WTC11 (cell line): ENCODE data around the gene MCCC2. TPM values are rescaled to one million over a fixed set of nuclear protein-coding genes. Genes with fewer than 3 reads are reported as not detected.
"Not testable (repeated sequence)": the region's sequence is repeated elsewhere in the genome, so short reads cannot be mapped to it uniquely, and the experiment has no call there.

Source experiments
- ATAC-seq: fragments of 200-7000 bp; cut with Tn5 transposase; 2 replicates; pipeline ENCODE4 v1.10.0; 2021; ENCODE audit warnings: mild to moderate bottlenecking, moderate library complexity
- CTCF ChIA-PET: fragments of 300-600 bp; sonication (Branson Sonifier 250); formaldehyde crosslinking; loops from one replicate; lab custom pipeline; 2021; ENCODE audit warnings: antibody characterized with exemption; lab: Charles Lee
- POLR2A ChIA-PET: fragments of 350-600 bp; sonication (Branson Sonifier 250); formaldehyde crosslinking; loops from one replicate; lab custom pipeline; 2021; ENCODE audit warnings: antibody characterized with exemption; lab: Charles Lee
- DNase-seq: peaks from one replicate; pipeline ENCODE4 v3.0.0; 2021; ENCODE audit warnings: low spot score
- H3K27ac Mint-ChIP-seq: 2 replicates; pipeline ENCODE4 v1.8.0; 2021; ENCODE audit warnings: mixed read lengths
- H3K27me3 Mint-ChIP-seq: 2 replicates; pipeline ENCODE4 v1.8.0; 2021; ENCODE audit warnings: low read depth, mild to moderate bottlenecking, moderate library complexity, mixed read lengths
- H3K36me3 Mint-ChIP-seq: 2 replicates; pipeline ENCODE4 v1.8.0; 2021; ENCODE audit warnings: mixed read lengths
- H3K4me1 Mint-ChIP-seq: 2 replicates; pipeline ENCODE4 v1.8.0; 2022; ENCODE audit warnings: mixed read lengths
- H3K4me3 Mint-ChIP-seq: 2 replicates; pipeline ENCODE4 v1.8.0; 2021; ENCODE audit warnings: mild to moderate bottlenecking, moderate library complexity, mixed read lengths
- H3K9me3 Mint-ChIP-seq: 2 replicates; pipeline ENCODE4 v1.8.0; 2021; ENCODE audit warnings: mixed read lengths
- ATF1 ChIP-seq: sonication (generic); formaldehyde crosslinking; IDR thresholded peaks from 2 replicates; pipeline ENCODE4 v1.8.1; 2023; ENCODE audit warnings: mild to moderate bottlenecking, moderate library complexity, missing genetic modification reagents
- ATF3 ChIP-seq: sonication (generic); formaldehyde crosslinking; conservative IDR thresholded peaks from 2 replicates; pipeline ENCODE4 v1.8.1; 2022; ENCODE audit warnings: mild to moderate bottlenecking, missing genetic modification reagents
- CDX4 ChIP-seq: fragments of 250-450 bp; sonication (Bioruptor Pico); IDR thresholded peaks from 2 replicates; pipeline ENCODE4 v1.9.0; 2021; ENCODE audit warnings: moderate library complexity, mild to moderate bottlenecking, inconsistent platforms, borderline replicate concordance
- E2F4 ChIP-seq: sonication (generic); formaldehyde crosslinking; IDR thresholded peaks from 2 replicates; pipeline ENCODE4 v1.8.1; 2022; ENCODE audit warnings: low read depth, mild to moderate bottlenecking, moderate library complexity, missing genetic modification reagents, borderline replicate concordance
- E2F5 ChIP-seq: sonication (generic); formaldehyde crosslinking; IDR thresholded peaks from 2 replicates; pipeline ENCODE4 v1.8.1; 2022; ENCODE audit warnings: mild to moderate bottlenecking, moderate library complexity, missing genetic modification reagents
- FOXJ3 ChIP-seq: sonication (generic); formaldehyde crosslinking; IDR thresholded peaks from 2 replicates; pipeline ENCODE4 v1.9.0; 2021; ENCODE audit warnings: missing genetic modification reagents, mild to moderate bottlenecking, borderline replicate concordance
- JAZF1 ChIP-seq: fragments of 250-450 bp; sonication (Bioruptor Pico); IDR thresholded peaks from 2 replicates; pipeline ENCODE4 v1.9.0; 2021; ENCODE audit warnings: moderate library complexity, mild to moderate bottlenecking, inconsistent platforms
- MAX ChIP-seq: sonication (generic); formaldehyde crosslinking; IDR thresholded peaks from 2 replicates; pipeline ENCODE4 v1.8.0; 2022; ENCODE audit warnings: mild to moderate bottlenecking, missing genetic modification reagents
- OVOL2 ChIP-seq: fragments of 250-450 bp; sonication (Bioruptor Pico); IDR thresholded peaks from 2 replicates; pipeline ENCODE4 v1.9.0; 2021; ENCODE audit warnings: mild to moderate bottlenecking, borderline replicate concordance
- PRRX2 ChIP-seq: fragments of 250-450 bp; sonication (Bioruptor Pico); IDR thresholded peaks from 2 replicates; pipeline ENCODE4 v1.8.0; 2021; ENCODE audit warnings: mild to moderate bottlenecking
- RORB ChIP-seq: fragments of 250-450 bp; sonication (Bioruptor Pico); IDR thresholded peaks from 2 replicates; pipeline ENCODE4 v1.9.0; 2021; ENCODE audit warnings: mild to moderate bottlenecking
- SMAD3 ChIP-seq: sonication (generic); formaldehyde crosslinking; IDR thresholded peaks from 2 replicates; pipeline ENCODE4 v1.8.0; 2022; ENCODE audit warnings: missing genetic modification reagents, mild to moderate bottlenecking, borderline replicate concordance
- SP1 ChIP-seq: sonication (generic); formaldehyde crosslinking; conservative IDR thresholded peaks from 2 replicates; pipeline ENCODE4 v1.8.1; 2022; ENCODE audit warnings: missing genetic modification reagents
- ZMAT4 ChIP-seq: fragments of 250-450 bp; sonication (Bioruptor Pico); IDR thresholded peaks from 2 replicates; pipeline ENCODE4 v1.9.0; 2021; ENCODE audit warnings: mild to moderate bottlenecking
- ZNF396 ChIP-seq: fragments of 250-450 bp; sonication (Bioruptor Pico); IDR thresholded peaks from 2 replicates; pipeline ENCODE4 v1.8.0; 2021; ENCODE audit warnings: mild to moderate bottlenecking, moderate library complexity, borderline replicate concordance
- ZNF423 ChIP-seq: fragments of 250-450 bp; sonication (Bioruptor Pico); IDR thresholded peaks from 2 replicates; pipeline ENCODE4 v2.1.2; 2022; ENCODE audit warnings: mild to moderate bottlenecking, moderate library complexity
- ZSCAN18 ChIP-seq: fragments of 250-450 bp; sonication (Bioruptor Pico); IDR thresholded peaks from 2 replicates; pipeline ENCODE4 v2.1.2; 2022; ENCODE audit warnings: mild to moderate bottlenecking, moderate library complexity
- total RNA-seq: library from RNA; stranded (reverse); gene quantifications from 3 replicates; pipeline ENCODE4 v1.2.3, GENCODE V29; 2021

Gene MCCC2
- total RNA-seq, 1 experiment from 2014 or later: 65.0 TPM

GRCh38 chr5:71569748-71570509 is 17.2 kb upstream of the MCCC2 start (continued):
- TF ChIP-seq ZMAT4 (CRISPR knock-in tag): no peak
- no peak for TF ChIP-seq ATF1 (CRISPR knock-in tag)
- no peak for TF ChIP-seq SP1 (CRISPR knock-in tag)
- no peak for TF ChIP-seq CDX4 (CRISPR knock-in tag)
- no peak for TF ChIP-seq MAX (CRISPR knock-in tag)
- TF ChIP-seq ATF3 (CRISPR knock-in tag): no peak

GRCh38 chr5:71571811-71572210 is 15.3 kb upstream of the MCCC2 start:
- H3K36me3 Mint-ChIP-seq, ATAC-seq, H3K27ac Mint-ChIP-seq, POLR2A ChIA-PET, DNase-seq, CTCF ChIA-PET, H3K27me3 Mint-ChIP-seq, H3K4me3 Mint-ChIP-seq: not testable (repeated sequence)
- Mint-ChIP-seq H3K9me3 (peaks cover 16% of the 10 kb centered on the region), H3K4me1 (peaks cover 10% of the 10 kb centered on the region)

GRCh38 chr5:71573591-71573990 is 13.5 kb upstream of the MCCC2 start:
- POLR2A ChIA-PET: no interaction called here
- DNase-seq: no peak
- 0 out of 2 replicates have a peak, but pooled peaks cover 3% of the 10 kb centered on the region for H3K27me3 Mint-ChIP-seq
- CTCF ChIA-PET: interaction anchor here (1.0 kb wide), 1 partner anchor 27 kb away, joined by 3 read pairs; no protein-coding TSS in a partner anchor
- no peak for ATAC-seq
- peaks cover 10% of the 10 kb centered on the region for H3K4me1 Mint-ChIP-seq
- H3K9me3 Mint-ChIP-seq: peaks cover 31% of the 10 kb centered on the region
- H3K4me3 Mint-ChIP-seq: no peak overlapping the region
- H3K27ac Mint-ChIP-seq: no peak overlapping the region
- H3K36me3 Mint-ChIP-seq: peaks cover 22% of the 10 kb centered on the region
- TF ChIP-seq FOXJ3: no peak
- TF ChIP-seq SMAD3: no peak
- TF ChIP-seq E2F4: no peak
- TF ChIP-seq E2F5: no peak
- TF ChIP-seq OVOL2 (CRISPR knock-in tag): no peak
- no peak for TF ChIP-seq RORB (CRISPR knock-in tag)

GRCh38 chr5:71575588-71575987 is 11.6 kb upstream of the MCCC2 start:
- CTCF ChIA-PET, H3K27me3 Mint-ChIP-seq, H3K4me3 Mint-ChIP-seq, H3K27ac Mint-ChIP-seq, ATAC-seq, DNase-seq: not testable (repeated sequence)
- peaks cover 10% of the 10 kb centered on the region for H3K4me1 Mint-ChIP-seq
- POLR2A ChIA-PET: interaction anchor here (1.4 kb wide), 1 partner anchor 12 kb away, joined by 3 read pairs; the partner anchor contains the start of gene MCCC2
- peaks cover 22% of the 10 kb centered on the region for H3K36me3 Mint-ChIP-seq
- peaks cover 35% of the 10 kb centered on the region for H3K9me3 Mint-ChIP-seq

- Mint-ChIP-seq H3K4me1 (peaks cover 10% of the 10 kb centered on the region), H3K9me3 (peaks cover 35% of the 10 kb centered on the region), H3K27ac (no peak overlapping the region), H3K36me3 (peaks cover 22% of the 10 kb centered on the region), H3K27me3 (0 out of 2 replicates have a peak, but pooled peaks cover 3% of the 10 kb centered on the region), H3K4me3 (no peak overlapping the region)
- POLR2A ChIA-PET: no interaction called here
- CTCF ChIA-PET: no interaction called here
- DNase-seq (no peak), ATAC-seq (no peak)
- no peak for TF ChIP-seq ZSCAN18 (CRISPR knock-in tag)
- TF ChIP-seq PRRX2 (CRISPR knock-in tag): no peak
- TF ChIP-seq ZNF396 (CRISPR knock-in tag): no peak
- TF ChIP-seq ZNF423 (CRISPR knock-in tag): no peak
- TF ChIP-seq JAZF1 (CRISPR knock-in tag): no peak
These were observed 10.9 kb upstream of the MCCC2 start for GRCh38 chr5:71576241-71576640.
